IgD-negative memory B cell (primary cell): ENCODE results near the gene FGF7. TPM values are rescaled to one million over a fixed set of nuclear protein-coding genes. Genes with fewer than 3 reads are reported as not detected.
"Not testable (repeated sequence)": the region's sequence is repeated elsewhere in the genome, so short reads cannot be mapped to it uniquely, and the experiment has no call there.

Experiments used
- H3K27ac Mint-ChIP-seq, 3 donors: one replicate each; pipeline ENCODE4 v1.8.0; 2020 to 2022; ENCODE audit warnings: mild to moderate bottlenecking in 3 of 3, mixed read lengths in 3 of 3, moderate library complexity in 1 of 3
- H3K27me3 Mint-ChIP-seq: one replicate; pipeline ENCODE4 v1.8.0; 2021; ENCODE audit warnings: mixed read lengths
- H3K36me3 Mint-ChIP-seq: one replicate; pipeline ENCODE4 v1.8.0; 2020; ENCODE audit warnings: mild to moderate bottlenecking, mixed read lengths
- H3K4me1 Mint-ChIP-seq, 3 donors: one replicate each; pipeline ENCODE4 v1.8.0; 2020 to 2022; ENCODE audit warnings: mixed read lengths in 3 of 3, mild to moderate bottlenecking in 1 of 3
- H3K4me3 Mint-ChIP-seq, 4 donors: one replicate each; pipeline ENCODE4 v1.8.0; 2020 to 2022; ENCODE audit warnings: mild to moderate bottlenecking in 4 of 4, mixed read lengths in 4 of 4, moderate library complexity in 3 of 4
- H3K9me3 Mint-ChIP-seq, 3 donors: one replicate each; pipeline ENCODE4 v1.8.0; 2020 to 2021; ENCODE audit warnings: mixed read lengths in 3 of 3, mild to moderate bottlenecking in 1 of 3
- polyA plus RNA-seq: library from polyadenylated mRNA; unstranded; fragments of 300-500 nt; fragmentation: Illumina TruSeq; gene quantifications from one replicate; pipeline ENCODE4 v1.2.3, GENCODE V29; 2021

The FGF7 gene
- polyA plus RNA-seq, 1 donor from 2014 or later = not detected

DNA sequence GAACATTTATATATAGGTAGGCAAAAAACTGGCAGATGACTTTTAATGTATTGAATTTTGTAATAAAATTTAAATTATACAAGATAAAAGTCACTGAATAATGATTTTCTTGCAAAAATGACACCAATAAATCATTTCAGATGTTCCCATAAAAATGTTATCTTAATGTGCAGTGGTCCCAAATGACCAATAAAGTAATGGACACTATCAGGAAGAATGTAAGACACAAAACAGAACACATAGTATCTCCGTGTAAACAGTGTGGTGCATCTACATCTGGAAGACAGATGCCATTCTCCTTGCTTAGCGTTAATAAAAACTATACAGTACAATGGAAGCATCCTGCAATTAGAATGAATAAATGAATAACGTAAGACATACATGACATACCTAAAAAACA is 41.5 kb downstream of the FGF7 start:
- Mint-ChIP-seq H3K9me3 (no peaks in the 10 kb centered on the region), H3K27me3 (peaks cover 2% of the 10 kb centered on the region), H3K36me3 (no peaks in the 10 kb centered on the region), H3K27ac (no peak overlapping the region), H3K4me1 (peaks cover 0 to 3% (median 2%) of the 10 kb centered on the region in 3 donors), H3K4me3 (no peak overlapping the region)

DNA sequence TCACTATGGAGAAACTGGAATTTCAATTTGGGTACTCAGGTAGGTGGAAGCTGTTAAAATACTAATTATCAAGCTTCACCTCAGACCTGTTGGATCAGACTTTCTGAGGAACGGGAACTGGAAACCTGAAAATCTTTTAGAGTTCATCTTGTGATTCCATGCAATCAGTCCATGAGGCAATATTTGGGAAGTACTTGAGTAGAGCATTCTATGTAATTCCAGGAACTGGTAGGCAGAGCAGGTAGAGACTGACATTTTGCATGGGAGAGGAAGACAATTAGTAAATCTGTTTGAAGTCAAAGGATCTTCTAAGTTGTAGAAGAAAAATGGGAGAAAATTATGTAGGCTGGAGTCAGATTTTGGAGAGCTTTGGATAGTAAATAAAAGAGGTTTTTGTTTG is 43.1 kb downstream of the FGF7 start:
- H3K4me3 Mint-ChIP-seq = no peak overlapping the region
- H3K9me3 Mint-ChIP-seq = no peaks in the 10 kb centered on the region
- H3K4me1 Mint-ChIP-seq = peaks cover 0 to 3% (median 2%) of the 10 kb centered on the region in 3 donors
- no peaks in the 10 kb centered on the region for H3K36me3 Mint-ChIP-seq
- peak overlapping the region in 1 of 3 donors; percentile 14 for H3K27ac Mint-ChIP-seq
- H3K27me3 Mint-ChIP-seq = peaks cover 2% of the 10 kb centered on the region

DNA sequence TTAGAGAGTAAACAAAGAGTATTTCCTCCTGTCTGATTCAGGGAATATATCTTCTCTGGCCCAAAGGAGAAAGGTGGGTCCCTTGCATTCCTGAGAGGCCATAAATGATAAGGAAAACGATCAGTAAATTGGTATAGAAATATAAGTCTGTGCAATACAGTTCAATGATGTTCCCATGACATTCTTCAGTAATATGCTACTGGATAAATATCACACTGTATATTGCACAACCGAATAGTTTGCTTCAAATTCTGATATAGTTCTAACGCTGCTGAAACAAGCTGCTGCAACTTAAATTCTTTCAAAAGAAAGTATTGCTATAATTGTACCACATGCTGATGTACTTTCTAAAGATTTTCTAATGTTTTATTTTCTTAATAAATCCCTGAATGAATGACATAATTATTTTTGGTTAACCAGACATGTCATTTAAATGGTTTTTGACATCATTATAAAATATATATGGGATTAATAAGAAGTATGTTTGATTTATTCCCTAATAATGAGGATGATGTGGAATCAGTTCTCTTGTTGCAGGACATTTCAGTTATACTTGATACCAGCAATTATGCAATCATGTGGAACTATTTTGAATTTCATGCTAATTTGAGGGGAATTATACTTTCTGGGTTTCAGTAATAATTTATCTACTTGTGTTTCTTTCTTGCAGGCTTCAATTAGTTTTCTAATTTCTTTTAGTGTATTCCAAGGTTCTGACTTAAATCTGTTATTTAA is 44.9 kb downstream of the FGF7 start:
- H3K9me3 Mint-ChIP-seq = no peaks in the 10 kb centered on the region
- no peak overlapping the region for H3K4me3 Mint-ChIP-seq
- H3K4me1 Mint-ChIP-seq = peaks cover 0 to 5% (median 4%) of the 10 kb centered on the region in 3 donors
- no peaks in the 10 kb centered on the region for H3K27me3 Mint-ChIP-seq
- H3K36me3 Mint-ChIP-seq = no peaks in the 10 kb centered on the region
- H3K27ac Mint-ChIP-seq = no peak overlapping the region

DNA sequence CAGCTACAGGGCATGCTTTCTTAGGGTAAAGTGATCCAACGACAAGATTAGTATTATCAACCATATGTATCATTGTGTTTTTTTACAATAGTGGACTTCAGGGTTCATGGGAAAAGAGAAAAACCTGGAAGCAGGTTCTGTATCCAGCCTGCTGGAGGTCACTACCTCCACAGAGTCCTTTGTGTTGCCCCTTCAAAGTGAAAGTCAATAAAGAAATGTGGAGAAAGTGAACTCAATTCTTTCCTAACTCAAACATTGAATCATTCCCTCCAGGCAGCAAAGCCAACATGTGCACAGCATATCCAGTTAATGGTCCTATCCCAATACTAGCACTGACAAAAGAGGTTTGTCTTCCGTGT is 45.4 kb downstream of the FGF7 start:
- no peaks in the 10 kb centered on the region for H3K36me3 Mint-ChIP-seq
- no peaks in the 10 kb centered on the region for H3K27me3 Mint-ChIP-seq
- H3K9me3 Mint-ChIP-seq = no peaks in the 10 kb centered on the region
- H3K4me1 Mint-ChIP-seq = peaks cover 0 to 5% (median 4%) of the 10 kb centered on the region in 3 donors
- H3K27ac Mint-ChIP-seq = no peak overlapping the region
- no peak overlapping the region for H3K4me3 Mint-ChIP-seq

DNA sequence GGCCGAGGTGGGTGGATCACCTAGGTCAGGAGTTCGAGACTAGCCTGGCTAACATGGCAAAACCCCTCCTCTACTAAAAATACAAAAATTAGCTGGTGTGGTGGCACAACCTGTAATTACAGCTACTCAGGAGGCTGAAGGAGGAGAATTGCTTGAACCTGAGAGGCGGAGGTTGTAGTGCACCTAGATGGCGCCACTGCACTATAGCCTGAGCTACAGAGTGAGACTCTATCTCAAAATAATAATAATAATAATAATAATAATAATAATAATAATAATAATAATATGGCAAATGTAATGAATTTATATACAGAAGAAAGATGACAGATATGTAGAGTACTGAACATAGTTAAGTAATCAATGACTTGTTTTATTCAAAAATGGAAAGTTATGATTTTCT is 48.2 kb downstream of the FGF7 start:
- not testable (repeated sequence) for H3K27me3 Mint-ChIP-seq, H3K9me3 Mint-ChIP-seq, H3K36me3 Mint-ChIP-seq, H3K27ac Mint-ChIP-seq, H3K4me1 Mint-ChIP-seq
- peak overlapping the region in 1 of 4 donors; percentile 20 for H3K4me3 Mint-ChIP-seq

DNA sequence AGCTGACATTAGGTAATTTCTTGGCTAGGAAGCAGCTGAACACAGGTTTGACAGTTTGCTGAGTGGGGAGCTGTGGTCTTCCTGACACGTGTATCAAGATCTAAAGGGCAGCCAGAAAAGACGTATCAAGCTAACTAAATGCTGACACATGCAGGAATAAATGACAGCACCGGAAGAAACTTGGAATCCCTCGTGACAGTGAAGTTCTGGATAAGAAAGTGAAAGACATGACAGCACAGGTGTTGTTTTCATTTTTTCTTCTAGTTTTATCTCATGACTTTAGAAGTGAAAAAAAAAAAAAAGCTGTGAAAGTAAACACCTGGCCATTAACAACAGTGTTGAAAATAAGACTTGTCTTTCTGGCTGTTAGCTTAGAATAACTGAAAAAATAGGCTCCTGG is 48.7 kb downstream of the FGF7 start:
- Mint-ChIP-seq H3K4me3 (peak overlapping the region in 1 of 4 donors; percentile 20), H3K36me3 (no peaks in the 10 kb centered on the region), H3K9me3 (no peaks in the 10 kb centered on the region), H3K27ac (no peak overlapping the region), H3K4me1 (peaks cover 0 to 3% (median 2%) of the 10 kb centered on the region in 3 donors), H3K27me3 (peaks cover 1% of the 10 kb centered on the region)

DNA sequence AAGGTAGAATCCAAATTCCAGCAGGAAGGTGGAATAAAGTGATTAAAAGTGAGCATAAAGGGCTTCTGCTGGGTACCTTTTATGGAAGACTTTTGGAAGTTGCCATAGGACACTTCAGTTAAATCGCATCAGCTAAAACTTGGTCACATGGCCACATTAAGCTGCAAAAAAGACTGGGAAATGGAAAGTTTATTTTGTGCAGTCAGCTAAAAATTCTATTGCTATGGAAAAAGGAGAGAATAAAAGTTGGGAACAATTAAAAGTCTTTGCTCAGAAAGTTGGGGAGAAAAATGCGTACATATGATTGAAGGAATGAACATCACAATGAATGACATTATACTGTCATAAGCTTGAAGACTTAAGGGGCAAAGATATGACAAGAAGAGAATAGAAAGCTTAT is 49.3 kb downstream of the FGF7 start:
- Mint-ChIP-seq H3K4me3 (no peak overlapping the region), H3K27me3 (peaks cover 1% of the 10 kb centered on the region), H3K27ac (no peak overlapping the region), H3K36me3 (no peaks in the 10 kb centered on the region), H3K4me1 (peaks cover 0 to 2% (median 2%) of the 10 kb centered on the region in 3 donors), H3K9me3 (peaks cover 0 to 3% (median 0%) of the 10 kb centered on the region in 3 donors)

DNA sequence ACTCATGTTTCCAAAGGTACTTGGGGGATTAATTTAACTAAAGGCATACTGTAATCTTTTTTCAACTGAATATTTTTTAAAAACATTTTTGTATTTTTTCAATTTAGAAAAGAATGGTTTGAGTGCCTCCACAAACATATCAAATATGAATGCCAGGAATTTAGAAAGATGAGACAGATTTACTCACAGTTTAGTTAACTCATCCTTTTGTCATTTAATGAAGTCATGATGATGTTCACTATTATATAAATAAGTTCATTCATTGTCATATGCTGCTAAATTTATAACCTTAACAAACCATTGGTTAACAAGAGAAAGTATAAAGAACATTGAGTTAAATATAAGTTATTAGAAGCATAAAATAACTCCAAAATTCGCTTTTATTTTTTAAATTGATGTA is 50.0 kb downstream of the FGF7 start:
- Mint-ChIP-seq H3K36me3 (no peaks in the 10 kb centered on the region), H3K9me3 (peaks cover 0 to 3% (median 0%) of the 10 kb centered on the region in 3 donors), H3K27me3 (peaks cover 1% of the 10 kb centered on the region), H3K27ac (no peak overlapping the region), H3K4me3 (no peak overlapping the region), H3K4me1 (peaks cover 0 to 2% (median 2%) of the 10 kb centered on the region in 3 donors)

DNA sequence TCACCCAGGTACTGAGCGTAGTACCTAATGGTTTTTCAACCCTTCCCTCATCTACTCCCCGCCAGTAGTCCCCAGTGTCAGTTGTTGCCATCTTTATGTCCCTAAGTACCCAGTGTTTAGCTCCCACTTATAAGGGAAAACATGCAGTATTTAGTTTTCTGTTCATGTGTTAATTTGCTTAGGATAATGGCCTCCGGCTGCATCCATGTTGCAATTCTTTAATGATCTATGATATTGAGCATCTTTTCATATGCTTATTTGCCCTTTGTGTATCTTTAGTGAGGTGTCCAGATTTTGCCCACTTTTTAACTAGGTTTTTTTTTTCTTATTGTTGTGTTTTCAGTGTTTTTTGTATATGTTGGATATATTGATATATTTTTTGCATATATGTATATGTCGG is 55.0 kb downstream of the FGF7 start:
- H3K9me3 Mint-ChIP-seq = not testable (repeated sequence)

DNA sequence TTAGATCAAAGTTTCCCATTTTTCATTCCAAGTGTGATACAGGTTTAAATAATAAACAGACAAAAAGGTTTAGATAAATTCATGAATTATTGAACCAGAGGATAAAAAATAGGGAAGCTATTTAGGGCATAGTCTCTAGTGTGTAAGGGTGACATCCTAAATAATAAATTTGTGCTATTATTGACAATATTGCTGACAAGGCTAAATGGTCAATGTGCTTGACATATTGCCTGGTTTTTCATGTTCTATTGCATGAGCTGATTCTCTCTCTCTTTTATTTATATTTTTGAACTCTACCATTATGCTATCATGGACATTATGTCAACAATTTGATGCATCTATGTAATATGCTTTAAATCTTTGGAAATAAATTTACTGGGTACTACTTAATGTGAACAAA is 55.9 kb downstream of the FGF7 start:
- not testable (repeated sequence) for H3K4me3 Mint-ChIP-seq, H3K27me3 Mint-ChIP-seq, H3K27ac Mint-ChIP-seq

More for the DNA sequence above, 55.0 kb downstream of the FGF7 start:
- not testable (repeated sequence) for H3K27me3 Mint-ChIP-seq, H3K36me3 Mint-ChIP-seq, H3K27ac Mint-ChIP-seq, H3K4me1 Mint-ChIP-seq, H3K4me3 Mint-ChIP-seq

DNA sequence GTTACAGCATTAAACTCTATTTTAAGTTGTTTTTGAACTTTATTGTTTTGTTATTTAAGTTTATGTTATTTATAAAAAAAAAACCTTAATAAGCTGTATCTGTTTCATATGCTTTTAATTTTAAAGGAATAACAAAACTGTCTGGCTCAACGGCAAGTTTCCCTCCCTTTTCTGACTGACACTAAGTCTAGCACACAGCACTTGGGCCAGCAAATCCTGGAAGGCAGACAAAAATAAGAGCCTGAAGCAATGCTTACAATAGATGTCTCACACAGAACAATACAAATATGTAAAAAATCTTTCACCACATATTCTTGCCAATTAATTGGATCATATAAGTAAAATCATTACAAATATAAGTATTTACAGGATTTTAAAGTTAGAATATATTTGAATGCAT is 62.4 kb downstream of the FGF7 start:
- H3K9me3 Mint-ChIP-seq, H3K4me3 Mint-ChIP-seq, H3K4me1 Mint-ChIP-seq, H3K27ac Mint-ChIP-seq, H3K27me3 Mint-ChIP-seq, H3K36me3 Mint-ChIP-seq: not testable (repeated sequence)

More for the DNA sequence above, 55.9 kb downstream of the FGF7 start:
- not testable (repeated sequence) for H3K36me3 Mint-ChIP-seq, H3K4me1 Mint-ChIP-seq, H3K9me3 Mint-ChIP-seq

DNA sequence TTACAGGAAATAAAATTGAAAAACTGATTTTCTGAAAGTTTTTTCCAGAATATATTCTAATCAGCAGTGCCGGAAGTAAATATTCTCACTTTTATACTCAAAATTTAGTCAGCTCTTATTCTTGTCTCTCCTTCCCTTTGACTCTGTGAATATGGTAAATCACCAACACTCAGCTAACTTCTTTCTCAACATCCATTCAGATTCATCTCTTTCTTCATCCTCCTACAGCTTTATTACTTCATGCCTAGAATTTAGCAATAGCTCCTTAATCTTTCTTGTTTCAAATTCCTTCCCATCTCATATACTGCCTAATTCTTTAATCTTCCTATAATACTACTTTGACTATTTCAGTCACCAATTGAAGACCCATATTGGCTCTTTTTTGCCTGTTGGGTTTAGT is 67.9 kb downstream of the FGF7 start:
- Mint-ChIP-seq H3K36me3 (no peaks in the 10 kb centered on the region), H3K4me3 (no peak overlapping the region), H3K27ac (no peak overlapping the region), H3K27me3 (no peaks in the 10 kb centered on the region), H3K9me3 (no peaks in the 10 kb centered on the region), H3K4me1 (no peaks in the 10 kb centered on the region)

DNA sequence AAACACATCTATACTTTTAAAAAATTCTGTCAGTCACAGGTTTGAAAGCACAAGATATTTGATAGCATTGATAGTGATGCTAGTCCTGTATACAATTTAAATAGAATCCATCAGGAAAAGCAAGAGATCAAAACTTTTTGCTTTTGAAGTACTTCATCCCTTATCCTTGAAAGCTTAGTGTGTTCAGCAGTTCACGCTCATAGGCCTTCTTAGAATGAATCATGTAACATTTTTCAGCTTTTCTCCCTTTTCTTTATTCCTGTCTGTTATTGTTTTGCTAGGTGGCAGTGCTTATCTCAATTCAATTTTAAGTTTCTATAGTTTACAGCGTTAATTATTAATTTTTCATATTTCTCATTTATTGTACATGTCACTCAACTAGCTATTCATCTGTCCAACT is 69.1 kb downstream of the FGF7 start:
- no peaks in the 10 kb centered on the region for H3K4me1 Mint-ChIP-seq
- H3K36me3 Mint-ChIP-seq = no peaks in the 10 kb centered on the region
- H3K4me3 Mint-ChIP-seq = no peak overlapping the region
- no peaks in the 10 kb centered on the region for H3K27me3 Mint-ChIP-seq
- no peak overlapping the region for H3K27ac Mint-ChIP-seq
- no peaks in the 10 kb centered on the region for H3K9me3 Mint-ChIP-seq

DNA sequence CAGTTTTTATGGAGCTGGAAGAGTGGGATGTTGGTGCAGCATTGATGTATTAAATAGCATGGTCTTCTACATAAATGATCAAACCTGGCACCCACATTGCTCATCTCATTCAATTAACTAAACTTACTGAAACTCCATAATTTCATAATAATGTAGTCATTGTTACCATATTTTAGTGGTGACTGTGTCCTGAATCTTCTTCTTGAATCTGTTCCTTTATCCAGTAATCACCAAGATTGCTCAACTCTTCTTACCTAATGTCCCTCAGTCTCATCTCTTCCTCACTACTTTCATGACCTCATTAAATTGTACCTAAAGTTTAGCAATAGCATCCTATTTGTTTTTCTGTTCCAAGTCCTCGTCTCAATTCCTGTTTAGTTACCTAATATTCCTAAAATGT is 69.8 kb downstream of the FGF7 start:
- Mint-ChIP-seq H3K36me3 (no peaks in the 10 kb centered on the region), H3K27ac (no peak overlapping the region), H3K9me3 (no peaks in the 10 kb centered on the region)

DNA sequence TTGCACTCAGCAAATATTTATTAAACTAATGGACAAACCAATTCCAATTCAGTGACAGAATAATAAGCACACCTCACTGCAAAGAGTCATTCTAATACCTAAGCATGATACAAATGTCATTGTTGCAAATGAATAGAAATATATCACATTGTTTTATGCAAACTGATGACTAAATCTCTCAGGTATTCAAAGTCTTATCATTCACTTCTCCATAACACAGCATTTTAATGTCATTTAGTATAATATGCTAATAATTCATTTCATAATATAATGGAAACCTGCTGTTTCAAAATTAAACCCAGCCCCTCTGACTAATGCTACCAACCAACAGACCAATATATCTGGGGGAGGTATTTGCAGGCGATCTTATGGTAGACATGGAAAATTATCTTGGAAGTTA is 71.8 kb downstream of the FGF7 start:
- H3K9me3 Mint-ChIP-seq = no peaks in the 10 kb centered on the region
- no peaks in the 10 kb centered on the region for H3K36me3 Mint-ChIP-seq
- no peaks in the 10 kb centered on the region for H3K27me3 Mint-ChIP-seq
- no peak overlapping the region for H3K4me3 Mint-ChIP-seq
- no peaks in the 10 kb centered on the region for H3K4me1 Mint-ChIP-seq
- H3K27ac Mint-ChIP-seq = no peak overlapping the region

More for the DNA sequence above, 69.8 kb downstream of the FGF7 start:
- Mint-ChIP-seq H3K4me1 (no peaks in the 10 kb centered on the region), H3K27me3 (no peaks in the 10 kb centered on the region), H3K4me3 (no peak overlapping the region)

DNA sequence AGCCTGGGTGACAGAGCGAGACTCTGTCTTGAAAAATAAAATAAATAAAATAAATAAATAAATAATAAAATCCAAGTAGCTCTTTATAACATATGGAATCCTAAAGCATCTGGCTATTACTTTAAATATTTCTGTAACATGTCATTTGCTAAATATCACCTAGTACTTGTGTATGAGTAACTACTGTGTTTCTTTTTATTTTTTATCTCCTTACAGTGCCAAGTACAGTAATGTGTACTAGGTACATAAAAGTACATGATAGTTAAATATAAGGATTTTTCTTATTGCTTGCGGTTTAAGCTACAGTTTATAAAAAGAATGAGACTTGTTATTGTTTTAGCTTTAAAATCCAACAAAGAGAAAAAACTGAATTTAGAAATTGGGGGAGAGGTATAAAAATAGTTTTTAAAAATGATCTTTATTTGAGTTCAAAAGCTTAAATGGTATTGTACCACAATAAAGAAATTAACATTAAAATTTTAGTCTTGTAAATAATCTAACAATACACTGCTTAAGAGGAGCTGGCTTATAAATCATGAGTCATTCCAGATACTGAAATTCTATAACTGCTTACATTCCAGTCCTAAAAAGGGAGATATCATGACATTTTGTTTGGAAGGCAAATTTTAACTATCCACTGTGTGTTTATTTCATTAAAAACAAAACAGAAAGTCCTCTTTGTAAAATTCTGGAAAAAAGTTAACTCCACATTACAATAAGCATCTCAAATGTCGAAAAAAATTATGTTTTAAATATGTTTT is 73.1 kb downstream of the FGF7 start:
- Mint-ChIP-seq H3K4me3 (no peak overlapping the region), H3K27ac (no peak overlapping the region), H3K27me3 (no peaks in the 10 kb centered on the region), H3K4me1 (no peaks in the 10 kb centered on the region), H3K9me3 (peaks cover under 1 to 2% (median 2%) of the 10 kb centered on the region in 3 donors), H3K36me3 (no peaks in the 10 kb centered on the region)
